ENCODE data around the gene BEND2.

- TF ChIP-seq HMGXB4 (CRISPR knock-in tag; IDR thresholded peaks at IDR 0.05; ENCODE audit: borderline replicate concordance in 1 of 2, low read depth in 1 of 2) (no peak), MTA1 (CRISPR knock-in tag; IDR thresholded peaks at IDR 0.05; ENCODE audit: borderline replicate concordance) (no peak), TCF12 (IDR thresholded peaks at IDR 0.05) (no peak), TCF12 (CRISPR knock-in tag; IDR thresholded peaks at IDR 0.05) (no peak), CTCF (CRISPR knock-in tag; IDR thresholded peaks at IDR 0.05) (no peak)
These were observed 71.2 kb downstream of the BEND2 start for GRCh38 chrX:18149454-18149853.
